ENCODE measurements around the gene FOXQ1. TPM values are rescaled to one million over a fixed set of nuclear protein-coding genes. Genes with fewer than 3 reads are reported as not detected.
"Not testable (repeated sequence)": the region's sequence is repeated elsewhere in the genome, so short reads cannot be mapped to it uniquely, and the experiment has no call there.

Gene FOXQ1
- total and polyA plus RNA-seq, 2 experiments from 2014 or later, result not detected

GRCh38 chr6:1317302-1317815, 5.5 kb downstream of the FOXQ1 start:
- Histone ChIP-seq H3K4me3 (no peak overlapping the region), H3K36me3 (no peaks in the 10 kb centered on the region), H3K27ac (no peak overlapping the region), H3K4me1 (ENCODE audit: low read depth) (no peaks in the 10 kb centered on the region), H3K27me3 (peaks cover 65% of the 10 kb centered on the region), H3K9me3 (ENCODE audit: low read depth) (no peaks in the 10 kb centered on the region)
- TF ChIP-seq, protein P1, sequence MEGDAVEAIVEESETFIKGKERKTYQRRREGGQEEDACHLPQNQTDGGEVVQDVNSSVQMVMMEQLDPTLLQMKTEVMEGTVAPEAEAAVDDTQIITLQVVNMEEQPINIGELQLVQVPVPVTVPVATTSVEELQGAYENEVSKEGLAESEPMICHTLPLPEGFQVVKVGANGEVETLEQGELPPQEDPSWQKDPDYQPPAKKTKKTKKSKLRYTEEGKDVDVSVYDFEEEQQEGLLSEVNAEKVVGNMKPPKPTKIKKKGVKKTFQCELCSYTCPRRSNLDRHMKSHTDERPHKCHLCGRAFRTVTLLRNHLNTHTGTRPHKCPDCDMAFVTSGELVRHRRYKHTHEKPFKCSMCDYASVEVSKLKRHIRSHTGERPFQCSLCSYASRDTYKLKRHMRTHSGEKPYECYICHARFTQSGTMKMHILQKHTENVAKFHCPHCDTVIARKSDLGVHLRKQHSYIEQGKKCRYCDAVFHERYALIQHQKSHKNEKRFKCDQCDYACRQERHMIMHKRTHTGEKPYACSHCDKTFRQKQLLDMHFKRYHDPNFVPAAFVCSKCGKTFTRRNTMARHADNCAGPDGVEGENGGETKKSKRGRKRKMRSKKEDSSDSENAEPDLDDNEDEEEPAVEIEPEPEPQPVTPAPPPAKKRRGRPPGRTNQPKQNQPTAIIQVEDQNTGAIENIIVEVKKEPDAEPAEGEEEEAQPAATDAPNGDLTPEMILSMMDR (IDR thresholded peaks at IDR 0.05; ENCODE audit: low read depth, low read length), result no peak
- no peak for DNase-seq (ENCODE audit: low read depth in 1 of 2, low spot score in 1 of 2)

DNA sequence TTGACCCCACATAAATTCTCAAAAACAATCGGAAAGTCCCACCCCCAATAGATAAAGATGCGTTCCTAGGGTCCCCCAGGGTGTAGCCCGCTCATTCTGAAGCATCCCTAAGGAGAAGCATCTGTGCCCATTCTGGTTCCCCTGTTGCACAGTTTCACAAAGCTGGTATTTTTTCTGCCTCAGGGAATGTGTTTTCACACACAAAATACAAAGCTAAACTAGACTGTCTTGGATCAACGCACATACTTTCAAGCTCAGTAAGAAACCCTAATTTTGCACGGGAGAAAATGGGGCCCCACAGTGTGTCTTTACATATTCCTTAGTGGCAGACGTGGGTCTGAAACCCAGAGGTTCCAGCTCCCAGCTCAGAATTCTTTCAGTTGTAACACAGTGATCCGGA, 6.1 kb downstream of the FOXQ1 start:
- H3K4me1 ChIP-seq (ENCODE audit: low read depth), result no peaks in the 10 kb centered on the region
- no peak overlapping the region for H3K27ac ChIP-seq
- no peak for DNase-seq (ENCODE audit: low read depth in 1 of 2, low spot score in 1 of 2)
- no peak overlapping the region for H3K4me3 ChIP-seq
- no peaks in the 10 kb centered on the region for H3K36me3 ChIP-seq
- H3K9me3 ChIP-seq (ENCODE audit: low read depth), result no peaks in the 10 kb centered on the region
- H3K27me3 ChIP-seq, result peaks cover 65% of the 10 kb centered on the region
- TF ChIP-seq, protein P1 (IDR thresholded peaks at IDR 0.05; ENCODE audit: low read depth, low read length), result no peak

GRCh38 chr6:1318584-1318983, 6.7 kb downstream of the FOXQ1 start:
- H3K27me3 ChIP-seq, result peaks cover 61% of the 10 kb centered on the region
- not testable (repeated sequence) for H3K4me1 ChIP-seq (ENCODE audit: low read depth); H3K9me3 ChIP-seq (ENCODE audit: low read depth); DNase-seq (ENCODE audit: low read depth in 1 of 2, low spot score in 1 of 2); H3K36me3 ChIP-seq; H3K27ac ChIP-seq; H3K4me3 ChIP-seq

GRCh38 chr6:1321738-1322137, 9.8 kb downstream of the FOXQ1 start:
- DNase-seq (ENCODE audit: low read depth in 1 of 2, low spot score in 1 of 2), result peak in 1 of 2 donors; percentile 79
- Histone ChIP-seq H3K36me3 (no peaks in the 10 kb centered on the region), H3K9me3 (ENCODE audit: low read depth) (no peaks in the 10 kb centered on the region), H3K27me3 (peaks cover 55% of the 10 kb centered on the region), H3K27ac (no peak overlapping the region), H3K4me3 (no peak overlapping the region), H3K4me1 (ENCODE audit: low read depth) (no peaks in the 10 kb centered on the region)
- TF ChIP-seq, protein P1 (IDR thresholded peaks at IDR 0.05; ENCODE audit: low read depth, low read length), result no peak

GRCh38 chr6:1322156-1322555, 10.3 kb downstream of the FOXQ1 start:
- Histone ChIP-seq H3K4me1 (ENCODE audit: low read depth) (no peaks in the 10 kb centered on the region), H3K4me3 (no peak overlapping the region), H3K27me3 (peaks cover 57% of the 10 kb centered on the region), H3K27ac (no peak overlapping the region), H3K9me3 (ENCODE audit: low read depth) (no peaks in the 10 kb centered on the region), H3K36me3 (no peaks in the 10 kb centered on the region)
- no peak for DNase-seq (ENCODE audit: low read depth in 1 of 2, low spot score in 1 of 2)
- TF ChIP-seq, protein P1 (IDR thresholded peaks at IDR 0.05; ENCODE audit: low read depth, low read length), result no peak

GRCh38 chr6:1322696-1323219, 10.9 kb downstream of the FOXQ1 start:
- DNase-seq (ENCODE audit: low read depth in 1 of 2, low spot score in 1 of 2), result peak in 1 of 2 donors; percentile 56
- Histone ChIP-seq H3K4me1 (ENCODE audit: low read depth) (no peaks in the 10 kb centered on the region), H3K4me3 (no peak overlapping the region), H3K27me3 (peaks cover 52% of the 10 kb centered on the region), H3K27ac (no peak overlapping the region), H3K36me3 (no peaks in the 10 kb centered on the region), H3K9me3 (ENCODE audit: low read depth) (no peaks in the 10 kb centered on the region)
- TF ChIP-seq, protein P1 (IDR thresholded peaks at IDR 0.05; ENCODE audit: low read depth, low read length), result no peak
